HCT116 (cell line): Measurements from ENCODE around the gene SLC8A2. TPM values are rescaled to one million over a fixed set of nuclear protein-coding genes. Genes with fewer than 3 reads are reported as not detected.

Experiments used
- ATAC-seq: fragments of 200-7000 bp; cut with Tn5 transposase; 2 replicates; pipeline ENCODE4 v1.9.1; 2020; ENCODE audit warnings: mild to moderate bottlenecking, moderate library complexity
- BruUV-seq: library from RNA; stranded (reverse); fragments of 400-500 nt; replicated peaks from 2 replicates; lab custom pipeline; 2021; lab: Mats Ljungman, UMichigan
- CTCF ChIA-PET: fragments of 300-600 bp; sonication (Branson Sonifier 250); formaldehyde crosslinking; loops from one replicate; lab custom pipeline; 2021; ENCODE audit warnings: antibody characterized with exemption; lab: Charles Lee
- POLR2A ChIA-PET: fragments of 300-600, 350-600 bp; sonication (Branson Sonifier 250); formaldehyde crosslinking; loops from one replicate; lab custom pipeline; 2021; ENCODE audit warnings: antibody characterized with exemption; lab: Charles Lee
- RAD21 ChIA-PET, 2 experiments: fragments of 300-600 bp; sonication (Branson Sonifier 250); formaldehyde crosslinking; loops; one replicate each; lab custom pipeline; 2023; ENCODE audit warnings: low total read pairs in 2 of 2; ENCODE audit not compliant: uncharacterized antibody in 2 of 2, unreplicated experiment in 2 of 2, low non-redundant PET in 1 of 2; lab: Charles Lee
- DNase-seq: peaks from one replicate; pipeline ENCODE4 v3.0.0-alpha.2; 2010; ENCODE audit warnings: low read depth, low spot score
- H2AFZ ChIP-seq: fragments of 200-600 bp; shearing (Covaris generic), sonication (generic); 2 replicates; pipeline ENCODE4 v1.6.1; 2017; ENCODE audit warnings: low read depth, mixed run types, mixed read lengths, antibody characterized with exemption, low read length; ENCODE audit not compliant: poor library complexity, severe bottlenecking
- H3K27ac ChIP-seq: 2 replicates; pipeline ENCODE4 v1.5.1; 2012; ENCODE audit warnings: low read depth, low read length
- H3K27me3 ChIP-seq: fragments of 200-600 bp; sonication (generic); 2 replicates; pipeline ENCODE4 v1.6.1; 2016; ENCODE audit warnings: mixed run types, low read length, mixed read lengths; ENCODE audit not compliant: insufficient read depth
- H3K36me3 ChIP-seq, 2 experiments: fragments of 200-500 bp in 1 of 2; fragments of 200-600 bp in 1 of 2; sonication (Bioruptor generic) in 1 of 2; sonication (generic) in 1 of 2; 2 replicates each; pipeline versions ENCODE4 v1.5.1 to v1.6.1; 2014 to 2016; ENCODE audit warnings: low read length in 2 of 2, inconsistent platforms in 1 of 2, mixed read lengths in 1 of 2, mixed run types in 1 of 2; ENCODE audit not compliant: insufficient read depth in 2 of 2, control insufficient read depth in 1 of 2
- H3K4me1 ChIP-seq, 2 experiments: fragments of 200-600 bp in 1 of 2; sonication (generic) in 1 of 2; 2 replicates each; pipeline versions ENCODE4 v1.5.1 to v1.6.1; 2012 to 2017; ENCODE audit warnings: low read length in 2 of 2, inconsistent platforms in 1 of 2, mild to moderate bottlenecking in 1 of 2, mixed read lengths in 1 of 2, mixed run types in 1 of 2, moderate library complexity in 1 of 2; ENCODE audit not compliant: insufficient read depth in 2 of 2, control insufficient read depth in 1 of 2
- H3K4me2 ChIP-seq: fragments of 200-600 bp; sonication (generic); 2 replicates; pipeline ENCODE4 v1.6.1; 2017; ENCODE audit warnings: mixed run types, low read length, mixed read lengths
- H3K4me3 ChIP-seq, 2 experiments: fragments of 200-600 bp in 1 of 2; sonication (generic) in 1 of 2; replicated peaks in 1 of 2; 2 replicates each; pipeline ENCODE4 v1.5.1; 2011 to 2016; ENCODE audit warnings: low read length in 2 of 2, control low read depth in 1 of 2, low read depth in 1 of 2, mild to moderate bottlenecking in 1 of 2, mixed read lengths in 1 of 2, mixed run types in 1 of 2
- H3K79me2 ChIP-seq: fragments of 200-600 bp; sonication (generic); 2 replicates; pipeline ENCODE4 v1.6.1; 2017; ENCODE audit warnings: mild to moderate bottlenecking, mixed run types, low read length, moderate library complexity, mixed read lengths; ENCODE audit not compliant: insufficient read depth
- H3K9ac ChIP-seq: fragments of 200-600 bp; sonication (generic); 2 replicates; pipeline ENCODE4 v1.6.1; 2016; ENCODE audit warnings: low read length, mixed read lengths
- H3K9me2 ChIP-seq: fragments of 200-600 bp; sonication (generic), shearing (Covaris generic); 2 replicates; pipeline ENCODE4 v1.6.1; 2017; ENCODE audit warnings: mixed run types, mild to moderate bottlenecking, moderate library complexity; ENCODE audit not compliant: insufficient read depth
- H3K9me3 ChIP-seq, 2 experiments: fragments of 200-500 bp in 1 of 2; fragments of 200-600 bp in 1 of 2; sonication (Bioruptor generic) in 1 of 2; sonication (generic) in 1 of 2; 2 replicates each; pipeline ENCODE4 v1.6.1; 2014 to 2017; ENCODE audit warnings: low read length in 2 of 2, mixed read lengths in 2 of 2, inconsistent platforms in 1 of 2, low read depth in 1 of 2, mild to moderate bottlenecking in 1 of 2, mixed run types in 1 of 2, moderate library complexity in 1 of 2; ENCODE audit not compliant: control insufficient read depth in 1 of 2, insufficient read depth in 1 of 2
- H4K20me1 ChIP-seq: fragments of 200-600 bp; sonication (generic), shearing (Covaris generic); 2 replicates; pipeline ENCODE4 v1.6.1; 2017; ENCODE audit warnings: mixed run types, mild to moderate bottlenecking, moderate library complexity; ENCODE audit not compliant: insufficient read depth
- CTCF ChIP-seq, 3 experiments: fragments of 200-600 bp in 1 of 3; sonication (generic) in 1 of 3; IDR thresholded peaks in 2 of 3; conservative IDR thresholded peaks in 1 of 3; 2 replicates each; pipeline ENCODE4 v1.5.1; 2012 to 2017; ENCODE audit warnings: low read depth in 2 of 3, low read length in 2 of 3, antibody characterized with exemption in 1 of 3, borderline replicate concordance in 1 of 3, control low read depth in 1 of 3, mild to moderate bottlenecking in 1 of 3, mixed read lengths in 1 of 3, mixed run types in 1 of 3, moderate library complexity in 1 of 3; ENCODE audit not compliant: insufficient read depth in 1 of 3
- EGR1 ChIP-seq: IDR thresholded peaks from 2 replicates; pipeline ENCODE4 v1.6.1; 2012; ENCODE audit warnings: low read depth
- ELF1 ChIP-seq: IDR thresholded peaks from 2 replicates; pipeline ENCODE4 v1.6.1; 2012; ENCODE audit warnings: low read depth, borderline replicate concordance
- EZH2 ChIP-seq: fragments of 200-600 bp; sonication (generic); IDR thresholded peaks from 2 replicates; pipeline ENCODE4 v1.6.1; 2017; ENCODE audit warnings: antibody characterized with exemption, mixed run types
- EZH2phosphoT487 ChIP-seq: fragments of 200-600 bp; IDR thresholded peaks from 2 replicates; pipeline ENCODE4 v1.6.1; 2018; ENCODE audit warnings: antibody characterized with exemption, borderline replicate concordance
- POLR2A ChIP-seq: IDR thresholded peaks from 2 replicates; pipeline ENCODE4 v1.7.0; 2011; ENCODE audit warnings: borderline replicate concordance; ENCODE audit not compliant: insufficient read depth, insufficient read length; ENCODE audit errors: extremely low read depth
- RAD21 ChIP-seq: IDR thresholded peaks from 2 replicates; pipeline ENCODE4 v1.6.1; 2012; ENCODE audit warnings: low read depth, mild to moderate bottlenecking
- SRF ChIP-seq: IDR thresholded peaks from 2 replicates; pipeline ENCODE4 v1.6.1; 2012; ENCODE audit warnings: low read depth
- intact Hi-C: fragments of 100-400 bp; cut with micrococcal nuclease; formaldehyde crosslinking; loops from 2 replicates; pipeline ENCODE4 v1.10.0; 2022
- total RNA-seq: library from RNA; stranded (reverse); gene quantifications from one replicate; pipeline ENCODE4 v1.2.1, GENCODE V29; 2021; ENCODE audit not compliant: unreplicated experiment

SLC8A2 gene
- total RNA-seq, 1 experiment from 2014 or later: 0.98 TPM

GRCh38 chr19:47497050-47497766 is 25.5 kb upstream of the SLC8A2 start:
- DNase-seq (no peak), ATAC-seq (no peak)
- RAD21 ChIA-PET: no interaction called here
- Histone ChIP-seq H3K4me1 (no peaks in the 10 kb centered on the region), H3K4me3 (no peak overlapping the region), H3K9me3 (no peaks in the 10 kb centered on the region), H4K20me1 (no peaks in the 10 kb centered on the region), H3K79me2 (no peaks in the 10 kb centered on the region), H3K27me3 (no peaks in the 10 kb centered on the region), H3K36me3 (peaks cover 0 to 5% of the 10 kb centered on the region in 2 experiments; a peak in 1 of 4 replicates), H3K27ac (no peak overlapping the region), H3K4me2 (no peak overlapping the region), H3K9ac (no peak overlapping the region), H2AFZ (no peak overlapping the region), H3K9me2 (no peaks in the 10 kb centered on the region)
- POLR2A ChIA-PET: no interaction called here
- CTCF ChIA-PET: no interaction called here
- intact Hi-C loops: no loop called here
- TF ChIP-seq EZH2phosphoT487 (no peak), RAD21 (no peak), ELF1 (no peak), EGR1 (no peak), EZH2 (no peak), CTCF (IDR thresholded peaks at IDR 0.05 in 2 of 3, conservative IDR thresholded peaks at IDR 0.05 in 1 of 3; ENCODE audit: borderline replicate concordance in 1 of 3, insufficient read depth in 1 of 3, low read depth in 2 of 3, low read length in 2 of 3) (no peak), POLR2A (no peak), SRF (no peak)
- BruUV-seq: no TSS peak
